Measurements from ENCODE around the gene ARPP21.
"Not testable (repeated sequence)": the region's sequence is repeated elsewhere in the genome, so short reads cannot be mapped to it uniquely, and the experiment has no call there.

Gene ARPP21

DNA sequence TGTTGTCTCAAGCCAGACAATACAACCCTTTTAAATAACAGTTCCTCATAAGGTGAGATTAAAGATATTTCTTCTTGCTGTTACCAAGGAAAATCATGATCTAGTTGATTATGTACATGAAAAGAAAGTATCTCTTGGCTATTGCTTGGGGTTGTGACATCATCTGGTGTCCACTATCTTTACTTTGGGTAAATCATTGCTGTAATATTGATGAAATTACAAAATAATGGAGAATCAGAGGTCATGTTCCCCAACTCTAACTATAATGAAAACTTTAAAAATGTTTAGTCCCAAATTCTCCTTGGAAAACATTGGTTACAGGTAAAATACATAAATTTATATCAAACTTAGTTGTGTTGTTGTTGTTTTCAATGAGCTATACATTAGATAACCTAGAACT is 142.2 kb downstream of the ARPP21 start:
- DNase-seq (ENCODE audit: low read depth): no peak

DNA sequence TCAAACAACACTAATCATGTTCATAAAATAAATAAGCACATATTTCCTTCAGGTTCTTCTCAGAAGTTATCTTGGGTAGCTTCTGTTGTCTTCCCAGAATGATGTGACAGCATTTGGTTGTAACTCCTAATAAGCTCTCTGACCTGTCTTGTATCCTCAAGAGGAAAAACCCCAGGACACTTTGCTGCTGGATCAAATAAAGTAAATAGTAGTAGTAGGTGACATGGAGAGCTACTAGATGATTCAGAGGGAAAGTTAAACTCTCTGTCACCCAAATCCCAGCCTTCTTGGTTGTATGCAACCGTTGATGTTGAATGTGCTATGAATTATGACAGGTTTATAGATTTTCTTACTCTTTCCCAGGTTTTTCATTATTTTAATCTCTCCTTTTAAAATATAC is 143.0 kb downstream of the ARPP21 start:
- DNase-seq (ENCODE audit: low read depth): no peak

- no peak for DNase-seq (ENCODE audit: low read depth)
These were observed 144.8 kb downstream of the ARPP21 start for GRCh38 chr3:35784169-35784568.

DNA sequence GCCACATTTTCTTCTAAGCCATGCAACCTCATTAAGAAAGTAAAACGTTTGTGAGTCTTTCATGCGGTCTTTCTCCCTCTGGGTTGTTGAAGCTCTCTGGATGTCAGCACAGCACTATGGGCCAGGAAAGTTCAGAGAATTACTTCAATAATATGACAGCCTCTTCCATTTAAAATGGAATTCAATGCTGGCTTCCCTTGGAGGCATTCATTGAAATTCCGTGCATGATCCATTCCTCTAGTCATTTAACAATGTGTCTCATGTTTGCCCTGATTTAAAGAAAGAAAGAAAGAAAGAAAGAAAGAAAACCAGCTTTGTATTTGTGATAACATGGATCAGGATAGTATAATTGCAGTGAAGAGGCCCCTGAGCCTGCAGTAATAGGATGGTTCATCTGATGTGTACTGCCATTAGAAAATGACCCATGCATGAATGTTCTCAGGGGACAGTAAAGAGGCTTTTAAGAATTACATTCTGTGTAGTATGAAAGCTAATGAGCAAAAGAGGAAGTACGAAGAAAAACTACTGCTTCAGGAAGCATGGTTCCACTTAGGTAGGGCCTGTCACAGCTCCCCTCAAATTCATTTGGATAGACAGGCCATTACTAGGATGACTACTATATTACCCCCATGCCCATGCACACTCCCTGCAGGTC is 146.0 kb downstream of the ARPP21 start:
- DNase-seq (ENCODE audit: low read depth): no peak

DNA sequence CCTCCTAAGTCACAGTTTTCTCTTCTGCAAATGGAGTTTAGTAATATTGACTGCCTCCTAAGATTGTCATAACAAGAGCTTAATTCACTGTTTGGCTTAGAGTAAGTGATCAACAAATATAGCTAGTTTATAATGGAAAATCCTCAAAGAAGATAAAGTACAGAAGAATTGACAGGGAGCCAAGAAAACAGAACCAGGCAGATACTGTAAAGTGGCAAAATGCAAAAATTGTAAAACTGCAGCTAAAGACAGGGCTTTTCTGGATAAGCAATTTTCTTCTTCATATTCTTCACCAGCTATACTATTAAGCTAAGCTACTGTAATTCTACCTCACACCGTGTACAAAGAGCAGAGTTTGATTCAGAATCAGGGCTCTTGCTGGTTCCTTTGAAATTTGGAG is 148.6 kb downstream of the ARPP21 start:
- no peak for DNase-seq (ENCODE audit: low read depth)

GRCh38 chr3:35789042-35789831 is 149.9 kb downstream of the ARPP21 start:
- no peak for DNase-seq (ENCODE audit: low read depth)

DNA sequence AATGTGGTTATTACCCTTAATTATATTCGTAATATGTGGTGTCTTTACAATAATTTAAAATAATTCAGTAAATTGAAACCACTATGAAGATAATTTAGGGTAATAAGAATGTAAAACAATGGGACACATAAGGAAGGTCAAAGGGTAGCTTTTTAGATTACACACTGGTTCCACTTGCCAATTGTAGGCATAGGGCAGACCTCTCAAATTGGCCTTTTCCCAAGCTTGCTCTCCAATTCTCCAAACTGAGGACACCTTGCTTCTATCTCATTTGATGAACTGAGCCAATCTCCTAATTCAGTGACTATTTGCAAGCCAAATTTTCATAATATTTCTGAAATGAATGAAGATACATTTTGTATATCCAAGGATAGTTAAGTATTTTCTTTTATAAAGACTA is 151.4 kb downstream of the ARPP21 start:
- no peak for DNase-seq (ENCODE audit: low read depth)

DNA sequence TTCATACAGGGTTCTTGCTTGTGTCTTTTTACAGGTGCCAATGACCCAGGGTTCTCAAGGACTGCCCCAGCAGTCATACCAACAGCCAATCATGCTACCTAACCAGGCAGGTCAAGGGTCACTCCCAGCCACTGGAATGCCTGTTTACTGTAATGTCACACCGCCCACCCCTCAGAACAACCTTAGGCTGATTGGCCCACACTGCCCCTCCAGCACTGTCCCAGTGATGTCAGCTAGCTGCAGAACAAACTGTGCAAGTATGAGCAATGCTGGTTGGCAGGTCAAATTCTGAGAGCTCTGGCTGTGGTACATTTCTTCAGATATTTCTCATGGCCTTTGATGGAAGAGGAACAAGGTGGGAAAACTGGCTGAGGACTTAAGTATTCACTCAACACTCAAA is 154.3 kb downstream of the ARPP21 start:
- DNase-seq (ENCODE audit: low read depth): no peak

GRCh38 chr3:35800960-35801459 is 161.7 kb downstream of the ARPP21 start:
- DNase-seq (ENCODE audit: low read depth): no peak

GRCh38 chr3:35814531-35814930 is 175.2 kb downstream of the ARPP21 start:
- no peak for DNase-seq (ENCODE audit: low read depth)

DNA sequence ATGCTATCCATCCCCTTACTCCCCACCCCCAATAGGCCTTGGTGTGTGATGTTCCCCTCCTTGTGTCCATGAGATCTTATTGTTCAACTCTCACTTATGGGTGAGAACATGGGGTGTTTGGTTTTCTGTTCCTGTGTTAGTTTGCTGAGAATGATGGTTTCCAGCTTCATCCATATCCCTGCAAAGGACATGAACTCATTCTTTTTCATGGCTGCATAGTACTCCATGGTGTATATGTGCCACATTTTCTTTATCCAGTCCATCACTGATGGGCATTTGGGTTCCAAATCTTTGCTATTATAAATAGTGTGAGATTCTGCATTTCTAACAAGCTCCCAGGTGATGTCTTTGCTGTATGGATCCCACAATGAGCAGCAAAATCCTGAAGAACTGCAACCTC is 176.5 kb downstream of the ARPP21 start:
- DNase-seq (ENCODE audit: low read depth): not testable (repeated sequence)

DNA sequence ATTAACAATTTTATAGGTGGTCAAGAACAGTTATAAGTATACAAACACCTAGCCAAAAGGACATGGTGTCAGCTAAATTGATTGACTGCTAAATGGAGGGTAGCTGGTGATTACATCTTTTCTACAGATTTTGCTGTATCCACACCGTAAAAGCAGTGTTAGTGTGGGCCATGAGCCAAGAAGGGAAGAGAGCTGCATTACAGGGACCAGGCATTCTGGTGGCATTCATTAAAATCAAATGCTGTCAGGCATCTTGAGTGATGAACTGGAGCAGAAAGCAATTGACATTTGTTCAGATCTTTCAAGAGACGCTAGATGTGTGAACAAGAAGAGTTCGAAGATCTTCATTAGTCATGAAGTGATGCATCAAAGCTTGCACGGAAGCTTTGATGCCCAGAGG is 177.9 kb downstream of the ARPP21 start:
- no peak for DNase-seq (ENCODE audit: low read depth)

- no peak for DNase-seq (ENCODE audit: low read depth)
These were observed 192.8 kb downstream of the ARPP21 start for GRCh38 chr3:35832140-35832571.
